Hepatocyte (in vitro differentiated cells): ENCODE data around the gene STX18.

Experiments used
- CTCF ChIP-seq: fragments of 200-600 bp; sonication (generic); IDR thresholded peaks from 2 replicates; pipeline ENCODE4 v1.5.1; 2016; ENCODE audit warnings: antibody characterized with exemption, mild to moderate bottlenecking; ENCODE audit not compliant: poor library complexity
- EZH2 ChIP-seq: fragments of 200-600 bp; sonication (generic); IDR thresholded peaks from 2 replicates; pipeline ENCODE4 v1.6.1; 2016; ENCODE audit warnings: antibody characterized with exemption, mild to moderate bottlenecking, borderline replicate concordance
- EZH2phosphoT487 ChIP-seq: fragments of 200-600 bp; sonication (generic); IDR thresholded peaks from one replicate; pipeline ENCODE4 v1.6.1; 2018; ENCODE audit warnings: antibody characterized with exemption, mild to moderate bottlenecking, low read depth, moderate library complexity; ENCODE audit not compliant: unreplicated experiment, severe bottlenecking

GRCh38 chr4:4387531-4388310 is 154.1 kb downstream of the STX18 start:
- TF ChIP-seq CTCF (no peak), EZH2 (no peak), EZH2phosphoT487 (no peak)
